Kidney (tissue), 14 donors: ENCODE data around the gene CALML4. TPM values are rescaled to one million over a fixed set of nuclear protein-coding genes. Genes with fewer than 3 reads are reported as not detected.
A peak's percentile ranks its signal among the peaks of the same experiment; 100 is the strongest.

ENCODE experiments used
- DNase-seq, 5 donors: peaks; one replicate each; pipeline ENCODE4 v3.0.0-alpha.2; 2013 to 2020
- FAIRE-seq: peaks from 2 replicates; lab custom pipeline; 2012; peaks lifted over from hg19 to GRCh38; lab: Jason Lieb, UNC
- H3K27ac ChIP-seq, 2 donors: one replicate each; pipeline ENCODE4 v1.7.0; 2013; ENCODE audit warnings: low read depth in 2 of 2, low read length in 2 of 2, inconsistent platforms in 1 of 2
- H3K27me3 ChIP-seq: one replicate; pipeline ENCODE4 v1.7.1; 2013; ENCODE audit warnings: low read length, inconsistent platforms; ENCODE audit not compliant: control insufficient read depth, insufficient read depth
- H3K36me3 ChIP-seq, 3 donors: one replicate each; pipeline versions ENCODE4 v1.7.0 to v1.7.1; 2013; ENCODE audit warnings: low read length in 3 of 3, control low read depth in 1 of 3, inconsistent platforms in 1 of 3; ENCODE audit not compliant: insufficient read depth in 3 of 3, control insufficient read depth in 2 of 3
- H3K4me1 ChIP-seq, 3 donors: one replicate each; pipeline versions ENCODE4 v1.7.0 to v1.7.1; 2013; ENCODE audit warnings: low read length in 3 of 3, inconsistent platforms in 1 of 3, low read depth in 1 of 3; ENCODE audit not compliant: control insufficient read depth in 2 of 3, insufficient read depth in 2 of 3
- H3K4me3 ChIP-seq, 3 donors: one replicate each; pipeline versions ENCODE4 v1.7.0 to v1.8.1; 2013; ENCODE audit warnings: low read length in 3 of 3, control low read depth in 1 of 3, inconsistent platforms in 1 of 3
- H3K9ac ChIP-seq, 3 donors: one replicate each; pipeline versions ENCODE4 v1.7.0 to v1.7.1; 2013; ENCODE audit warnings: low read length in 3 of 3, control low read depth in 1 of 3, inconsistent platforms in 1 of 3
- H3K9me3 ChIP-seq, 3 donors: one replicate each; pipeline versions ENCODE4 v1.7.0 to v1.7.1; 2013; ENCODE audit warnings: low read length in 3 of 3, control low read depth in 1 of 3, inconsistent platforms in 1 of 3; ENCODE audit not compliant: control insufficient read depth in 2 of 3, insufficient read depth in 1 of 3
- CTCF ChIP-seq: IDR thresholded peaks from 3 replicates; pipeline ENCODE4 v1.5.1; 2012; ENCODE audit warnings: mild to moderate bottlenecking, moderate library complexity, borderline replicate concordance; ENCODE audit not compliant: insufficient read depth; ENCODE audit errors: extremely low read depth
- intact Hi-C: fragments of 100-400 bp; cut with DNase I; formaldehyde crosslinking; loops from one replicate; pipeline ENCODE4 v1.11.1; 2022
- polyA plus RNA-seq: library from polyadenylated mRNA; stranded (reverse); fragments of 350-450 nt; fragmentation: Illumina TruSeq; extraction: RNeasy Lipid Tissue Mini Kit (QIAGEN cat#74804); gene quantifications from one replicate; pipeline ENCODE4 v1.2.3, GENCODE V29; 2014; ENCODE audit warnings: low read depth, low replicate concordance; ENCODE audit not compliant: insufficient read depth
- total RNA-seq: library from RNA; stranded (reverse); fragmentation: NEBNext Ultra II Directional; extraction: Animal tissue kit (Norgen Biotek cat#: 25700); gene quantifications from one replicate; pipeline ENCODE4 v1.2.1, GENCODE V29; 2021
- donor health status: control.
- donor health status: control.
- donor health status: control.
- donor health status: control.
- donor health status: control.
- donor health status: DM: yes; HTN: yes; CAD: no.
- donor health status: Normal renal cell carcinoma (clear cell type).

Gene CALML4
- total and polyA plus RNA-seq, 2 donors from 2014 or later, result 17.4 to 54.7 TPM

GRCh38 chr15:68154923-68155559, 50.1 kb downstream of the CALML4 start:
- H3K27ac ChIP-seq, result no peak overlapping the region
- H3K4me3 ChIP-seq, result no peak overlapping the region
- no peak overlapping the region for H3K9ac ChIP-seq
- no peaks in the 10 kb centered on the region for H3K9me3 ChIP-seq
- intact Hi-C loops, result loop anchor here (10.0 kb wide), 1 partner anchor 290 kb away; no protein-coding TSS in a partner anchor
- TF ChIP-seq CTCF, result peak; percentile 80
- DNase-seq (peak in 3 of 5 donors; percentile 50 to 91 (median 80)), FAIRE-seq (peak; percentile 80)
- peaks cover 0 to 9% (median 4%) of the 10 kb centered on the region in 3 donors for H3K36me3 ChIP-seq
- H3K4me1 ChIP-seq, result peaks cover 0 to 2% (median 0%) of the 10 kb centered on the region in 3 donors
- H3K27me3 ChIP-seq, result no peaks in the 10 kb centered on the region

GRCh38 chr15:68152342-68152741, 52.8 kb downstream of the CALML4 start:
- no peak overlapping the region for H3K27ac ChIP-seq
- intact Hi-C loops, result loop anchor here (10.0 kb wide), 1 partner anchor 288 kb away; no protein-coding TSS in a partner anchor
- TF ChIP-seq CTCF, result no peak

GRCh38 chr15:68151277-68151676, 53.9 kb downstream of the CALML4 start:
- intact Hi-C loops, result loop anchor here (10.0 kb wide), 1 partner anchor 286 kb away; no protein-coding TSS in a partner anchor
- TF ChIP-seq CTCF, result no peak
- Histone ChIP-seq H3K9ac (no peak overlapping the region), H3K27ac (no peak overlapping the region), H3K4me1 (peaks cover 0 to 2% (median 0%) of the 10 kb centered on the region in 3 donors), H3K4me3 (no peak overlapping the region), H3K27me3 (no peaks in the 10 kb centered on the region), H3K36me3 (peaks cover 0 to 9% (median 8%) of the 10 kb centered on the region in 3 donors), H3K9me3 (no peaks in the 10 kb centered on the region)
- FAIRE-seq (no peak), DNase-seq (no peak)

More at GRCh38 chr15:68152342-68152741, 52.8 kb downstream of the CALML4 start:
- Histone ChIP-seq H3K27me3 (no peaks in the 10 kb centered on the region), H3K4me1 (peaks cover 0 to 2% (median 0%) of the 10 kb centered on the region in 3 donors), H3K4me3 (no peak overlapping the region), H3K9me3 (no peaks in the 10 kb centered on the region), H3K36me3 (peaks cover 0 to 9% (median 4%) of the 10 kb centered on the region in 3 donors), H3K9ac (no peak overlapping the region)
- DNase-seq, result no peak
- FAIRE-seq, result no peak
